Tongue (tissue), 2 donors: ENCODE data around the gene CCDC178. TPM values are rescaled to one million over a fixed set of nuclear protein-coding genes. Genes with fewer than 3 reads are reported as not detected.
"Not testable (repeated sequence)": the region's sequence is repeated elsewhere in the genome, so short reads cannot be mapped to it uniquely, and the experiment has no call there.

Experiments
- DNase-seq: peaks from one replicate; pipeline ENCODE4 v3.0.0-alpha.2; 2015
- total RNA-seq: library from RNA; depleted of rRNA; stranded (reverse); fragments of >200 nt; gene quantifications from one replicate; pipeline ENCODE4 v1.2.3, GENCODE V29; 2014

CCDC178 gene
- not detected for total RNA-seq

GRCh38 chr18:33440060-33441043 is at the start of gene CCDC178:
TSS of gene CCDC178 (minus strand) at chr18:33440721. CDS start at chr18:33412088, 28,633 bp downstream.
- DNase-seq: peak; percentile 83

- no peak for DNase-seq
Observed at GRCh38 chr18:33483908-33484307, 43.4 kb upstream of the CCDC178 start.

GRCh38 chr18:33472509-33472908 is 32.0 kb upstream of the CCDC178 start:
- no peak for DNase-seq

- DNase-seq: no peak
Observed at GRCh38 chr18:33470216-33470615, 29.7 kb upstream of the CCDC178 start.

- DNase-seq: no peak
Observed at GRCh38 chr18:33469699-33470098, 29.2 kb upstream of the CCDC178 start.

- DNase-seq: no peak
Observed at GRCh38 chr18:33467531-33467930, 27.0 kb upstream of the CCDC178 start.

GRCh38 chr18:33466822-33467221 is 26.3 kb upstream of the CCDC178 start:
- no peak for DNase-seq

GRCh38 chr18:33460681-33461080 is 20.2 kb upstream of the CCDC178 start:
- DNase-seq: no peak

GRCh38 chr18:33459612-33460011 is 19.1 kb upstream of the CCDC178 start:
- DNase-seq: no peak

- DNase-seq: no peak
Observed at GRCh38 chr18:33446604-33447003, 6.1 kb upstream of the CCDC178 start.

GRCh38 chr18:33444709-33445108 is 4.2 kb upstream of the CCDC178 start:
- no peak for DNase-seq

- no peak for DNase-seq
Observed at GRCh38 chr18:33432857-33433256, 7.7 kb downstream of the CCDC178 start.

GRCh38 chr18:33427549-33427948 is 13.0 kb downstream of the CCDC178 start:
- no peak for DNase-seq

GRCh38 chr18:33424266-33424946 is 16.1 kb downstream of the CCDC178 start:
- DNase-seq: peak; percentile 9

GRCh38 chr18:33421225-33421624 is 19.3 kb downstream of the CCDC178 start:
- DNase-seq: no peak

- no peak for DNase-seq
Observed at GRCh38 chr18:33404244-33404873, 36.2 kb downstream of the CCDC178 start.

- DNase-seq: not testable (repeated sequence)
Observed at GRCh38 chr18:33398939-33399338, 41.6 kb downstream of the CCDC178 start.

GRCh38 chr18:33375829-33376228 is 64.7 kb downstream of the CCDC178 start:
- DNase-seq: no peak

GRCh38 chr18:33372442-33372841 is 68.1 kb downstream of the CCDC178 start:
- peak; percentile 12 for DNase-seq

GRCh38 chr18:33369711-33370449 is 70.6 kb downstream of the CCDC178 start:
- no peak for DNase-seq

GRCh38 chr18:33356735-33357134 is 83.8 kb downstream of the CCDC178 start:
- DNase-seq: no peak

- DNase-seq: no peak
Observed at GRCh38 chr18:33355756-33356155, 84.8 kb downstream of the CCDC178 start.
